GM13977 (cell line): ENCODE data around the gene CABP5.

ENCODE experiments used
- DNase-seq: peaks from one replicate; pipeline ENCODE4 v3.0.0; 2012; ENCODE audit warnings: low spot score
- in situ Hi-C: fragments of 300-500 bp; cut with MboI; formaldehyde crosslinking; loops from one replicate; pipeline ENCODE4 v1.12.0; 2022; ENCODE audit warnings: low sequenced_read_pairs, low pct_unique_long_range_greater_than_20kb, mixed read lengths, inconsistent platforms; ENCODE audit not compliant: unreplicated experiment
- TF ChIP-seq, protein P1 (sequence below): IDR thresholded peaks from 2 replicates; pipeline ENCODE4 v1.5.1; 2012; ENCODE audit warnings: mild to moderate bottlenecking, control low read depth; ENCODE audit not compliant: insufficient read depth; ENCODE audit errors: extremely low read depth, missing control alignments

The CABP5 gene

DNA sequence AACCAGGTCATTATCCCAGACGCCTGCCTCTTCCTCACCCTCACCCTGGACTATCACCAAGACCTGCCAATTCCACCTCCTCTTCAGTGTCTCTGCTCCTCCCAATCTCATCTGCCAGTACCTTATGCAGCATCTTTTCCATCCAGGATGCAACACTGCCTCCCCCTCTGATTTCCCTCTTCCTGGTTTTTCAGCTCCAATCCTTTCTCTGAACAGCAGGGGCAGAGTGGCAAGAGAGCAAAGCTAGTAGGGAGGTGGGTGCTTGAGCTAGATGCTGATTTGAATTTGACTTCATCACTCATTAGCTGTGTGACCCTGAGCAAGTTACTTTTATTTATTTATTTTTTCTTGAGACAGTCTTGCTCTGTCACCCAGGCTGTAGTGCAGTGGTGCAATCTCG, 25.6 kb upstream of the CABP5 start:
- TF ChIP-seq, protein P1, sequence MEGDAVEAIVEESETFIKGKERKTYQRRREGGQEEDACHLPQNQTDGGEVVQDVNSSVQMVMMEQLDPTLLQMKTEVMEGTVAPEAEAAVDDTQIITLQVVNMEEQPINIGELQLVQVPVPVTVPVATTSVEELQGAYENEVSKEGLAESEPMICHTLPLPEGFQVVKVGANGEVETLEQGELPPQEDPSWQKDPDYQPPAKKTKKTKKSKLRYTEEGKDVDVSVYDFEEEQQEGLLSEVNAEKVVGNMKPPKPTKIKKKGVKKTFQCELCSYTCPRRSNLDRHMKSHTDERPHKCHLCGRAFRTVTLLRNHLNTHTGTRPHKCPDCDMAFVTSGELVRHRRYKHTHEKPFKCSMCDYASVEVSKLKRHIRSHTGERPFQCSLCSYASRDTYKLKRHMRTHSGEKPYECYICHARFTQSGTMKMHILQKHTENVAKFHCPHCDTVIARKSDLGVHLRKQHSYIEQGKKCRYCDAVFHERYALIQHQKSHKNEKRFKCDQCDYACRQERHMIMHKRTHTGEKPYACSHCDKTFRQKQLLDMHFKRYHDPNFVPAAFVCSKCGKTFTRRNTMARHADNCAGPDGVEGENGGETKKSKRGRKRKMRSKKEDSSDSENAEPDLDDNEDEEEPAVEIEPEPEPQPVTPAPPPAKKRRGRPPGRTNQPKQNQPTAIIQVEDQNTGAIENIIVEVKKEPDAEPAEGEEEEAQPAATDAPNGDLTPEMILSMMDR, result no peak
- DNase-seq, result no peak
- in situ Hi-C loops, result no loop called here

DNA sequence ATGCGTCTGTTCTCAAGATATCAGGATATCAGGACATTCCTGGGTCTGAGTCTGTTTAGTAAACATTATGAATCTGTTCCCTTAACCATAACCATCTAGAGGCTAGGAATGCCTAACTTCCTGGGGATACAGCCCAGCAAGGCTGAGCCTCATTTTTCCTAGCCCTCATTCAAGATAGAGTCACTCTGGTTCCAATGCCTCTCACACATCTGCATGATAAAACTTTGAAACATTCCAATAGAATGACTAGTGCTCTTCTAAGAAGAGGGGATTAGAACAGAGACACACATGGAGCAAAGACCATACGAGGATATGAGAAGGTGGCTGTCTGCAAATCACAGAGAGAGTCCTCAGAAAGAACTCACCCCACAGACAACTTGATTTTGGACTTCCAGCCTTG, 20.6 kb upstream of the CABP5 start:
- in situ Hi-C loops, result no loop called here
- TF ChIP-seq, protein P1, result no peak
- no peak for DNase-seq

DNA sequence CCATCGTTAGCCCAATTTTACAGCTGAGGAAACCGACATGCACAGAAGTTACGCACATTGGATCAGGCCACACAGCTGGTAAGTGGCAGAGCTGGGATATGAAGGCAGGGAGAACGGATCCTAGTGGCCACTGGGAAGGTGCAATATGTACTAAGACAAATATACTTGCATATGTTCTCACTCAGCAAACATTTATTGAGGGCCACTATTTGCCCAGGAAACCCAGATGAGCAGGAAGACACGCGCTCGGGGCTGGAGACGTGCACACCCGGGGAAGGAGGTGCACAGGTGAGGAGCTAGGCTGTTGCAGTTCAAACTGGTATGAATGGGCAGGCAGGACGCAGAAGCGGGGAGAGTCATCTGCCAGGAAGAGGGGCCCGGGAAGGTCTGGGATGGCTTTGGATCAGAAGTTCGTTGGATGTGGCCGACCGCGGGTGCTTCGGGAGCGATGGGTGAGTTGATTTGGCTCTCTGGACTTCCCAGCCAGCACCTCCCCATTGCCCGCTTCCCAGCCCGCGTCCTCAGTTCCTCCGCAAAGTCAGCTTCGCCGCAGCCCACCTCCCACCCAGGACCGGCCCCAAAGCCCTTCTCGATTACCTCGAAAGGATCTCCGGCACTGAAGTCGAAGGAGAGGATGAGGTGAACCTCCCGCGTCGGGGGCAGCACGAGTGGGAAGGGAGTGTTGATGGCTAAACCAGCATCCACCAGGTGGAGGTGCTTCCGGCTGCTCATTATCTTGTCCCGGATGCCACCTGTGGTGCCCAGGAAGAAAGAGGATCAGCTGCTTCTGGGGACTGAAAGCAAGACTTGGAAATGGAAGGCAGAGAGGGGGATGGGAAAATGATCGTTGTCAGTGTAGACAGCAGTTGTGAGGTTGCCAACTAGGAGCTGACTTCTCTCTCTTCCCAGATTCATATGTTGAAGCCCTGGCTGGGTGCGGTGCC, 17.8 kb upstream of the CABP5 start:
- in situ Hi-C loops, result no loop called here
- DNase-seq, result no peak
- TF ChIP-seq, protein P1, result no peak

DNA sequence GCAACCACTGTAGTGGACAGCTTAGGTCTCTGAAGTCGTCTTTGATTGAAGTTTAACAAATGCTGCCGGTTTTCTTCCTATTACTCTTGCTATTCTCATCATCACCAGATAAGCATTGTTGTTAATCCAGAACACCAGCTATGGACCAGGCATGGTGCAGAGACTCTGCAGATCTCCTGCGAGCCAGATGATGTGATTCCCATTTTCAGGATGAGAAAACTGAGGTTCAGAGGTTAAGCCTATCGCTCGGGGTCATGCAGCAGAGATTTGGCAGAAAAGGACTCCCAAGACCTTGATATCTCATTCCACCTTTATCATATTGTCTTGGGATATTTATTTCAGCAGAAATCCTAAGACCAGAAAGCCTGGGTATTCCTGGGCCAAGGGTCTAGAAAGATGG, 16.5 kb upstream of the CABP5 start:
- DNase-seq, result no peak
- TF ChIP-seq, protein P1, result no peak
- in situ Hi-C loops, result no loop called here

DNA sequence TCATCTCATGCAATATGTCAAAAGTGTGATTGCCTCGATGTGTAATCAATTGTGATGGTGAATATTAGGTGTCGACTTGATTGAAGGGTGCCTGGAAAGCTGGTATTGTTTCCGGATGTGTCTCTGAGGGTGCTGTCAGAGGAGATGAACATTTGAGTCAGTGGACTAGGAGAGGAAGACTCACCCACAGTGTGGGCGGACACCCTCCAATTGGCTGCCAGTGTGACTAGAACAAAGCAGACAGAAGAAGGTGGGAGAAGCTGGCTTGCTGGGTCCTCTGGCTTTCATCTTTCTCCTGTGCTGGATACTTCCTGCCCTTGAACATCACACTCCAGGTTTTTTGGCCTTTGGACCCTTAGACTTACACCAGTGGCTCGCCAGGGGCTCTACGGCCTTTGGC, 15.5 kb upstream of the CABP5 start:
- no peak for DNase-seq
- in situ Hi-C loops, result no loop called here
- TF ChIP-seq, protein P1, result no peak

DNA sequence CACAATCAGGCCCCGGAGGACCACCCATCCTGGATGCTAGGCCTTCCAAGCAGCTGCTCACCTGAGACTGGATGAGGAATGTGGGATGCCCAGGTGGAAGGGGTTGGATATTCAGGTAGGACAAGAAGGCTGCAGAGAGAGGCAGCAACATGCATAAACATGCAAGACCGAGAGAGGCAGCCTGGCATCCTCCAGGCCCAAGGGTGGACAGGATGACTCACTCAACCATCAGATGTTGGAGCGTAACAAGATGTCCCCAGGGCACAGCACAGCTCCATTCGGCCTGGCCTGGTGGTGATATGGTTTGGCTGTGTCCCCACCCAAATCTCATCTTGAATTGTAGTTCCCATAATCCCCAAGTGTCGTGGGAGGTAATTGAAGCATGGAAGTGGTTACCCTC, 10.0 kb upstream of the CABP5 start:
- no peak for DNase-seq
- TF ChIP-seq, protein P1, result no peak
- in situ Hi-C loops, result no loop called here
